Stimulated activated CD4-positive, alpha-beta T cell treated with anti-CD3 and anti-CD28 coated beads, TNF-alpha, amount 100 ng/mL, for 1 hour (primary cell): ENCODE results near the gene PPP4R4.
A peak's percentile ranks its signal among the peaks of the same experiment; 100 is the strongest.

Experiments
- DNase-seq, 3 donors: peaks; one replicate each; pipeline ENCODE4 v3.0.0-alpha.2; 2020; ENCODE audit warnings: low read depth in 3 of 3, low spot score in 1 of 3

The PPP4R4 gene, protein sequence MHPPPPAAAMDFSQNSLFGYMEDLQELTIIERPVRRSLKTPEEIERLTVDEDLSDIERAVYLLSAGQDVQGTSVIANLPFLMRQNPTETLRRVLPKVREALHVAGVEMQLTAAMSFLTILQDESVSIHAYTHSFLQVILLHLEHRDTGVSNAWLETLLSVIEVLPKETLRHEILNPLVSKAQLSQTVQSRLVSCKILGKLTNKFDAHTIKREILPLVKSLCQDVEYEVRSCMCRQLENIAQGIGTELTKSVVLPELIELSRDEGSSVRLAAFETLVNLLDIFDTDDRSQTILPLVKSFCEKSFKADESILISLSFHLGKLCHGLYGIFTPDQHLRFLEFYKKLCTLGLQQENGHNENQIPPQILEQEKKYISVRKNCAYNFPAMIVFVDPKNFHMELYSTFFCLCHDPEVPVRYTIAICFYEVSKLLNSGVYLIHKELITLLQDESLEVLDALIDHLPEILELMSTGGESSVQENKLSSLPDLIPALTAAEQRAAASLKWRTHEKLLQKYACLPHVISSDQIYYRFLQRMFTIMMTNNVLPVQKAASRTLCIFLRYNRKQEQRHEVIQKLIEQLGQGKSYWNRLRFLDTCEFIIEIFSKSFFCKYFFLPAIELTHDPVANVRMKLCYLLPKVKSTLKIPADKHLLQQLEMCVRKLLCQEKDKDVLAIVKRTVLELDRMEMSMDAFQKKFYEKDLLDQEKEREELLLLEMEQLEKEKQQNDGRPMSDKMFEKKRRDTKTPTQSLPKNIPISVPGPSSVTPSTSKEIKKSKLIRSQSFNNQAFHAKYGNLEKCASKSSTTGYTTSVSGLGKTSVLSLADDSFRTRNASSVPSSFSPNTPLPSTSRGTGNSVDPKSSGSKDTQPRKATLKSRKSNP

DNA sequence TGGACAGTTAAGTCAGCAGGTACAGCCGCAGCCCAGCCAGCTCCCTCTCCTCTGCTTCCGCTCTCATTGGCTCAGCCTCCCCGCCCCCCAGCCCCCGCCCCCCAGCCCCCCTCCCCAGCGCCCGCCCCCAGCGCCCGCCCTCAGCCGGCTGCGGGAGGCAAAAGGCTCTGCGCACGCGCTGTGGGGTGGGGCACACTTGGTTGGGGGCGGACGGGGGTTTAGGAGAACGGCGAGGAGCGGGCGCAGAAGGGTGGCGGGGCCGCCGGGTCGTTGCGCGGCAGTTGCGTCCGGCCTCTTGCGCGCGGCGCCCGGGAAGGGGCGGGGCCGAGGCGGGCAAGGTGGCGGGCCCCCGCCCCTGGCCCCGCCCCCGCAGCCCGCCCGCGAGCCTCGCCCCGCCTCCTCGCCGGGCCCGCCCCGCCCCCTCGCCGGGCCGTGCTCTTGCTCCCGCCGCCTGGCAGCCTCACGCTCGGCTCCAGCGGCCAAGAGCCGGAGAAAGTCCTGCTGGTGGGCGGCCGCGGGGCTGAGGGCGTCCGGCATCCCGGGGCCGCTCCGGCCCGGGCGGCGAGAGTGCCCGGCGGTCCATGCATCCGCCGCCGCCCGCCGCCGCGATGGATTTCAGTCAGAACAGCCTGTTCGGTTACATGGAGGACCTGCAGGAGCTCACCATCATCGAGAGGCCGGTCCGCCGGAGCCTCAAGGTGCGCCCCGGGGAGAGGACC lies at the start of gene PPP4R4:
Gene PPP4R4 (plus strand): TSS at position 438 of the 719 bp plus-strand sequence. CDS start 144 bp downstream, at position 582.
- DNase-seq = peak; percentile 74 to 83 (median 74)

DNA sequence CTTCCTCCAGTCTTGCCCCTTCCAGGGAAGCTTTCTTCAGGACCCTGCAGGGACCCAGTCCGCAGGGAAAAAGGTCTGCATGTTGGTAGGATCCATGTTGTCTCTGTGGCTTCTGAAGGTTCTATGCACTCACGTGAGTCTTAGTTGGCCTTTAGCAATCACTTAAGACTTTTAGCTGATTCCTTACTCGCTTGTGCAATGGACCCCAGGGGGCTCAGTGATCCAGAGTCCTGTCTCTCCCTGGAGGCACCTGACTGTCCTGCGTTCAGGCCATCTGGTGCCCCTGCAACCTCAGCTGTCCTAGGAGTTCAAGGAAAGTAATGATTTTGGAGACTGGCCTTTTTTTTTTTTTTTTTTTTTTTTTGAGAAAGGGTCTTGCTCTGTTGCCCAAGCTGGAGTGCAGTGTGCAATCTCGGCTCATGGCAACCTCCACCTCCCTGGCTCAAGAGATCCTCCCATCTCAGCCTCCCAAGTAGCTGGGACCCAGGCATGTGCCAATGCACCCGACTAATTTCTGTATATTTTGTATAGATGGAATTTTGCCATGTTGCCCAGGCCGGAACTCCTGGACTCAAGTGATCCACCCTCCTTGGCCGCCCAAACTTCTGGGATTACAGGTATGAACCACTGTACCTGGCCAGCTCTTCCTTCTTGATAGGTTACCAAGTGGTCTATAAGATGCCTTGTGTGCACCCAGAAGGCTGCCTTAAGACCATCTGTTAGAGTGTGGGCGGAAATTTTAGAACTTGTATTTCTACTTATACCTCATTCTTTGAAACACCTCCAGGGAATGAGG lies 49.3 kb upstream of the PPP4R4 start:
- no peak for DNase-seq

DNA sequence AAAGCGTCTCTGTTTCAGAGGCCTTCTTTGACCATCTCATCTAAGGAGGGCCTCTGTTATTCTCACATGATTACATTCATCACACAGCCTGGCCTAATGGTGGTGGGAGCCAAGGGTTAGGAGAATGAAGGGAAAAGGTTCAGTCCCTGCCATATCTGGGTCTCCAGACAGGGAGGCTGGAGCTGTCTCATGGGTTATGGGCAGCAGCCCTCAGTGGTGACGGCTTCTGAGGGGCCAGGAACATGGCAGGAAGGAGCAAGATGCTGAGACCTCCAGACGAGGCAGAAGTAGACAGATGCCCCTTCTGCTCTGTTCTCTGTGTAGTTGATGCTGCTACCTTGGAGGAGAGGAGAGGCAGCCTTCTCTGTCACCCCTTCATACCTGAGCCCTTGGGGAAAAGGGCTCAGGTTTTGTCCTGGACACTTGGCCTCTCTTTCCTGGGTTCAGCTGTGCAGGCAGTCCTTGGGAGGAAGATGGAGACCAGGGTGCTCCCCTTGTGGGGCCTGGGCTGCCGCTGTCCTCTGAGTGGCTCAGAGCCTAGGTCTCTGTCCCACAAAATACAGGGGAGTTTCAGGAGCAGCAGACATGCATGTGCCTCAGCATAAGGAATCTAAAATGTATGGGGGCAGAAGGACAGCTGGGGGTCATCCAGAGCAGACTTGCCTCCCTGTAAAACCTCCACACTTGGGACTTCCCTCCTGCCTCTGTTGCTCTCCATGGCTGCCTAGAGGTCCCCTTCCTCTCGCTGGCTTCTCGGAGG lies 48.3 kb upstream of the PPP4R4 start:
- no peak for DNase-seq

DNA sequence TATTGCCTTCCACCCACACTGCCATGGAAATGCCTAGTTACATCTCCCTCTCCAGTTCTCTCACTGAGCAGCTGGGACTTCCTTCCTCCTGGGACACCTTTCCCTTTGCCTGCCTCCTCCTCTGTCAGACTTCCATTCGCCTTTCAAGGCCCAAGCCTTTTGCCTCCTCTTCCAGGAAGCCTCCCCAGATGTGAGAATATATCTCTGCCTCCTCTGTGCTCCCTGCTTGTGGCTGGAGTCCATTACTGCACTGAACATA lies 47.8 kb upstream of the PPP4R4 start:
- DNase-seq = no peak

DNA sequence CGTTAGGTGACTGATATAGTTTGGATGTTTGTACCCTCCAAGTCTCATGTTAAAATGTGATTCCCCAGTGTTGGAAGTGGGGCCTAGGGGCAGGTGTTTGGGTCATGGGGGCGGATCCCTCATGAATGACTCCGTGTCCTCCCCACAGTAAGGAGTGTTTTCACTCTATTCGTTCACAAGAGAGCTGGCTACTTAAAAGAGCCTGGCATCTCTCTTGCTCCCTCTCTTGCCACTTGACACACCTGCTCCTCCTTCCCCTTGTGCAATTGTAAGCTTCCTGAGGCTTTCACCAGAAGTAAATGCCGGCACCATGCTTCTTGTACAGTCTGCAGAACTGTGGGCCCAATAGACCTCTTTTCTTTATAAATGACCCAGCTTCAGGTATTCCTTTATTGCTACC lies 47.3 kb upstream of the PPP4R4 start:
- no peak for DNase-seq

DNA sequence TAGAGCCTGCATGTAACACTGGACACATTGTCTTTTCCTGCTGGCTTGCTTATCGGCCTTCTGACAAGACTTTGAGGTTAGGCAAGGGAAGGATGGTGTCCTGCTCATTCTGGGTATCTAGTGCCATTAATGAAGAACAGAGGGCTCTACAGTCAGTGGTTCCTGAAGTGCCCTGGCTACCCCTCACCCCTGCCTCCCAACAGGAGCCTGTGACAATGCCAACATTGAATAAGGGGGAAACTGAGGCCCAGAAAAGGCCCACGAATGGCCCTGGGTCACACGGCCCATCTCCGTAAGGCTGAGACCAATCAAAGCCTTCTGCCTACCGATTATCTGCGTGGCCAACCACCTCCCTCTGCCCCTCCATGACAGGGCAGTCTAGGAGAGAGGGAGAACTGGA lies 46.8 kb upstream of the PPP4R4 start:
- no peak for DNase-seq

DNA sequence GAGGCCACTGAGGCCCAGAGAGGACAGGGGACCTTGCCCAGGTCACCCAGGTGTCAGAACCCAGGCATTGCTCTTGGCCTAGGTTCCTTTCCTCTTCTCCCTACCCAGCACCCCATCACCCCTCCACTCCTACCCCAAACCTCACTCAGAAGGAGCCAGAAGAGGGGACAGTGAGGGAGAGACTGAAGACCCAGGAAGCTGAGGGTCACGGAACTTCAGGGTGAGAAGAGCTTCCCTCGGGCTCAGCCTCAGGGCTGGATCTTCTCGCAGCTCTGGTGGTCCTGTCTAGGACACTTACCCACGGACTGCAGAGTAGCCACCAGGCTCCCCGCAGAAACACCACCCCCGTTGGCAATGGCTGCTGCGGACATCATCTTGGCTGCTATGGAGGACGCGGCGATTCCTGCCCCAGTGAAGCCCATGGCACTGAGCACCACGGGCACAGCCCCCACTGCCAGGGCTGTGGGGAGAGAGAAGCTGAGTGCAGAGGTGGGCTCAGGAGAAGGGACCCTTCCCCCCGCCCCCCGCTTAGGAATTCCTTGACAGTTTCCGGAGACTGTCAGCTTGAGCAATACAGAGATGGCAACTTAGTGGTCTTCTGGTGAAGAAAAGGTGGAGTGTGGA lies 45.8 kb upstream of the PPP4R4 start:
- no peak for DNase-seq

DNA sequence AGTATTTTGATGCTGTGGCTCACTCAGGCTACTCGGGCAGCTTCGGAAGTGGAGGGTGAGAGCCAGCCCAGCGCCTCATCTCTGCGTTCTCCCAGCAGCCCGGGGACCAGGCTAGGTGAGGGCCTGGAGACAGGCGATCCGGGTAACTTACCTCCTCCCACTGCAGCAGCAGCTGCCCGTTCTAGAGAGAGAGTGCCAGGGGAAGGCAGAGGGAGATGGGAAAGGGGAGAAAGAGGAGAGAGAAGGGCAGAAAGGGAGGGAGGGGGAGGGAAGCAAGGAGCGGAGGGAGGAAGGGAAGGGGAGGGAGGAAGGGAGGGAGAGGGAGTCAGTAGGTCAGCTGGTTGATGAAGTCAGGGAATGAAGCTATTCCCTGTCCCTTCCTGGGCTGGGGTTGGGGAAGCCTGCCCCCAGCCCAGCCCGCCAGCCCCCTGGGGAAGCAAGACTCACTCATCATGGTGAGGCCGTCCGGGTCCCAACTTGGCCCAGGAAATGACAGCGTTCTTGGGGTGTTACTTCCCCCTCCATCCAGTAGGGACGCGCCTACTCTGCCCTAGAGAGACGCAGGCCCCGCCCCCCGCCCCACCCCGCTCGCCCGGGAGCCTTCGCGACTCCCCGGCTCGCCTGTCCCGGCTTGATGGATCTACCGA lies 44.9 kb upstream of the PPP4R4 start, which contains the start of gene IFI27L2:
Gene IFI27L2 (minus strand): TSS at position 494 of the 647 bp plus-strand sequence. CDS start 40 bp downstream, at position 454.
- peak in 2 of 3 donors; percentile 20 to 47 for DNase-seq

DNA sequence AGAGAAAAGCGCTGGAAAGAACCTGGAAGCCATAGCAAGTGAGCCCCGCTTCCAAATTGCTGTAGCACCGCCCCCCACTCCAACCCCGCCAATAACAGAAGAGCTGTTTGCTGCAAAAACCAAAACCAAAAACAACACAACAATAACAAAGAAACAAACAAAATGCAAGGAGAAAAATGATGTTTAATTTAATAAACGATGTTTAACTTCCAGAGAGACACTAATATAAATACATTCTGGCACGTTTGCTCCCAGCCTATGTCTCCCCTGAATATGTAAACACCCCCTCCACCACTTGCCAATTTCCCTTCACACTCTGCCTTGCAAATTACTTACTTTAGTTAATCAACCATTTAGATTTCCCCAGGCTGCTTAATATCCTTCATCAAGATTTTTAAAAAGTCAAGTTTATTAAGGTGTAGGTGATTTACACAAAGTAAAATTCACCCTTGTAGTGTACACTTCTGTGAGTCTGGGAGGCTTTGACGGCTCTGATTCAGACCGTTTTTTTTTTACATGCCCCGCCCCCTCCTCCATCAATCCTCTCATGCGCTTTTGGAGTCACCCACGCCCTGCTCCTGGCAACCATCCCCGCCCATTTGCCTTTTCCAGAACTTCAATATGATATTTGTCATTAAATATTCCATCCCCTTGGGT lies 44.2 kb upstream of the PPP4R4 start:
- no peak for DNase-seq

DNA sequence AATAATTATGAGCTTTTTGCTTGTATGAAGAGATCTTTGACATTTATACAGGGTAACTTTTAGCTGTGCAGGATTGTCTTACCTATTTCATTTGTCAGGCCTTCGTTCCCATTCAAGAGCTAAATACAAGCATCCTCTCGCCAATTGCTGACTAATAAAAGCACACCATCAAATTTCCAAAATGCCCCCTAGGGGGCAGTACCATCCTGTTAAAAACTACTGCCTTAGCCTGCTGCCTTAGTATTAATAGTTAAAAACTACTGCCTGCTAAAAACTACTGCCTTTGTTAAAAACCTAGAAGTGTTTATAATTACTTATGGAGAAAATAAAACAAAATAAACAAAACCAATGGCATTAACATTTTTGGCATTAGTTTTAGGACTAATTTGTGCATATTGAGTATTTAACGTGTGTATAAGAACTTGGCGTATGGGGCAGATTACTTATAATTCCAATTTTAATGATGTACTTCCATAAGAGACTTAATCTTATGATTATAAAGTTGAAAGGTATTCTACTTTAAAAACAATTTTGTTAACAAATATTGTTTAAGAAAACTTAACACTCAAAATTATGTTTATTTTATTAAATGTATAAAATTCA lies 41.7 kb upstream of the PPP4R4 start:
- DNase-seq = peak; percentile 7 to 26 (median 22)

DNA sequence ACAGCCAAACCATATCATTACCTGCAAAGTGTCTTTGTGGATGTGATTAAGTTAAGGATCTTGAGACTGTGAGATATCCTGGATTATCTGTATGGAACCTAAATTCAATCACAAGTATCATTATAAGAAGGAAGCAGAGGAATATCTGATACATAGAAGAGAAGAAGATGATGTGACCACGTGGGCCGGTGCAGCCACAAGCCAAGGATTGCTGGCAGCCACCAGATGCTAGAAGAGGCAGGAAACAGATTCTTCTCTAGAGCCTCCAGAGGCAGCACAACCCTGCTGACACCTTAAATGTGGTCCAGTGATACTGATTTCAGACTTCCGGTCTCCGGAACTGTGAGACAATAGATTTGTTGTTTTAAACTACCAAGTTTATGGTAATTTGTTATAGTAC lies 38.6 kb upstream of the PPP4R4 start:
- no peak for DNase-seq

DNA sequence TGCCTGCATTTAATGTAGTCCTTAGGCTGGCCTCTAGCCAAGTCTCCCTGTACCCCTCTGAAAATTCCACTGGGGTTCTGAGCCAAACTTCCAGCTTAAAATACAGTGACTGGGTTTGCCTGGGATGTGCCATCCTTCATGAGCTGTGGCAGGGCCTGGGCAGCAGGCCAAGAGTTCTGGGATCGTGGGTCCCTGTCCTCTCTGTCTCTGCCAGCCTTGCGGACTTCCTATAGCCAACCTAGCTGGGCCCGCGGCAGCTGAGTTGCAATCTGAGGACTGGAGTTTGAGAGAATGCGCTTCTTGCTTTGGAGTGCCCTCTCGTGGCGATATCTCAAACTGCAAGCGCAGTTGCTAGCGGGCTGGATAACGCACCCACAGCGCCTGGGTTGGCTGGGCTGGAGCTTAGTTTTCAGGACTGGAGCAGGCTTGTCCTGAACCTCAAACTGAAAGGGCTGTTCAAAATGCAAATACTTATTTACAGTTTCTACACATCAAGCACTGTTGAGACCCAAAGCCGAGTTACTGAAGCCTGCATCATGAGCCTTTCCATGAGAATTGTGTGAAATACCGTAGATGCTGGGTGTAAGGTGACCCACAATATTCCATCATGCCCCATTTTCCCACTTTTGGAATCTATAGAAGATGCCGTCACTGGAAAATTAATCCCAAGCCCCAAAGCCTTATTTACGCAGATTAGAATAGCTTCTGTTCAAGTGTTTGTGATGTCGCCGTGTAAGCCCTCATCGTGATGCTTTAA lies 37.4 kb upstream of the PPP4R4 start:
- DNase-seq = peak; percentile 55 to 84 (median 66)

DNA sequence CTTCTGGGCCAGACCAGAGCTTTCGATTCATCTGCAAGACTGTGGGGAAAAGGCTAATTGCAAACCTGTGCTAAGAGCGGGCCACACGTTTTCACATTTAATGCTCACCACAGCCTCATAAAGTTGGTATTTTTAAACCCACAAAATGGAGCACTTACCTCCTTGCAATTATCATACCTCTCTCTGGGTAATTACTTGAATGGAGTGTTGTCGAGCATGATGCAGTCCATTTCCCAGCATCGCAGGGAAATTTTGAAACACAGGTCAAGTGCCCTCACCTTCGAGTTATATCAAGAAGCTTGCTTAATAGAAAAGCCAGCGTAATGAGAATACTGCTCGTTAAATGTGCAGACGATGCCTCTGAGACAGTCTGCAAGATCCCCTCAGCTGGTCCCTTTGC lies 35.9 kb upstream of the PPP4R4 start:
- no peak for DNase-seq

DNA sequence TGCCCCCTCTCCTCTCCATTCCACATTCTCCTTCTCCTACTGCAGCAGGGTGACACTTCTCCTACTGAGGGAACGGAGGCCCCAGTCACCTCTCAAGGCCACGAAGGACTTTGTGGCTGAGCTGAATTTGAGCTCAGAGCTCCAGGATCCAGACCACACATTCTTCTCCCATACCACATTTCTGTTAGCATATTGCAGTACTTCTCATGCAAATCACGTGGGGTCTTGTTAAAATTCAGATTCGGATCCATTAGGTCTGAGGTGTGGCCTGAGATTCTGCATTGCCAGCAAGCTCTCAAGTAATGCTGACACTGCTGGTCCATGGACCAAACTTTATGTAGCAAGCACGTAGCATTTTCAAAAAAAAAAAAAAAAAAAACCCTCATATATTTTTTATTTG lies 35.1 kb upstream of the PPP4R4 start:
- no peak for DNase-seq

DNA sequence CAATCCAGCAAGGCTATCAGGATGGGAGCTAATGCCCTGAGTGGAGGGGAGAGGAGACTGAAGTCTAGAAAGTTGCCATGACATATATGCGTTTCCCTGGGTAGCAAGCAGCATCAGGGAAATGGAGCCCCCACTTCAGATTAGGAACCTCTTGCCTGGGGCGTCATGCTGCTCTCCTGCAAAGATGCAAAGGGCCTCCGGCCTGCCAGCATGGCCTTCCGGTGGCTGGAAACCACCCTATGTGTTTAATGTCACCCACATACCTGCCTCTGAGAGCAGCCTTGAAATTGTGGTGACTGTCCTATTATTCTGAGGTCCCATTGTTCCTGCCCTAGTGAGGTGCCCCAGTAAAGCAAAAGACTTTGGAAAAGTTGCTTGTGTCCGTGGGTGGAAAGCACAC lies 34.7 kb upstream of the PPP4R4 start:
- no peak for DNase-seq

DNA sequence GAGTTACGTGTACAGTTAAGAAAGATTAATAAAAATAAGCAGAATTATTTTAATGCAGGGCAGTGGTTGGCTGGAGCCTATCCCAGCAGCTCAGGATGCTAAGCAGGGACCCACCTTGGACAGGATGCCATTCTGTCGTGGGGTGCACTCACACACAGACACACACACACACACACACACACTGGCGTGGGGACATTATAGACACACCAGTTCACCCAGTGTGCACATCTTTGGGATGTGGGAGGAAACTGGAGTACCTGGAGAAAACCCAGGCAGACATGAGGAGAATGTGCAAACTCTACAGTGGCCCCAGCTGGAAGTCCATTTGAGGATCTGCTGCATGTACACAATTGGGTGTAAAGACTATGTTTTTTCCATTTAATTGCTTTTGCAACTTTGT lies 31.9 kb upstream of the PPP4R4 start:
- DNase-seq = no peak

DNA sequence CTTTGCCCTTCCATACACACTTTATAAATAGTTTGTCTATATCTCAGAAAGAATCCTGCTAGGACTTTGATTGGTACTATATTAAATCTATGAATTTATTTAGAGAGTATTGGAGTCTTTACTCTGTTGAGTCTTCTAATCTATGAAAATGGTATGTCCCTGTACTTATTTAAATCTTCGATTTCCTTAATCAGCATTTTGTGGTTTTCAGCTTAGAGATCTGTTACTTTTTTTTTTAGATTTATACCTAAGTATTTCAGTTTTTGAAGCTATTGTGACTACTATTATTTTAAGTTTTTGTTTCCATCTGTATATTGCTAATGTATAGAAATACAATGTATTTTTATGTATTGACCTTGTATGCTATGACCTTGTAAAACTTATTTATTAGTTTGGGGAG lies 31.3 kb upstream of the PPP4R4 start:
- no peak for DNase-seq

DNA sequence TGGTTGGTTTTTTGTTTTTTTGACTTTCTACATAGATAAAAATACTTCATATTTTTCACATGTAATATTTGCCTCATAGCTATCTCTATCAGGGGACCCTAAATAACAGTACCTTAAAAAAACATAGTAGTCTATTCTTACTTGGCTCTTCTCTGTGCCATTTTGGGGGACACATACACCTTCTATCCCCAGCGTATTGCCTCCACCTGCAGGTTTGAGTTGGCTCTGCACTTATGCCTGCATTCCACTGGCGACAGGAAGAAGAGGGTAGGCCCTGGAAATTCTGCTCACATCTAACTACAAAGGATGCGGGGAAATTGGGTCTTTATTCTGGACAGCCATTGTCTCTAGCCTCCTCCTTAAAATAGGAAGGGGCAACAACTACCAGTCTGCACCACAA lies 30.9 kb upstream of the PPP4R4 start:
- no peak for DNase-seq
